Keratinocyte (primary cell): ENCODE results near the gene NUCKS1. TPM values are rescaled to one million over a fixed set of nuclear protein-coding genes. Genes with fewer than 3 reads are reported as not detected.

Experiments
- DNase-seq: peaks from one replicate; pipeline ENCODE4 v3.0.0-alpha.2; 2011; ENCODE audit warnings: low read depth, missing footprints, low spot score
- FAIRE-seq: peaks from 2 replicates; lab custom pipeline; 2011; peaks lifted over from hg19 to GRCh38; lab: Jason Lieb, UNC
- H2AFZ ChIP-seq: 2 replicates; pipeline ENCODE4 v1.6.0; 2012; ENCODE audit warnings: low read length, control low read depth, inconsistent platforms; ENCODE audit not compliant: control insufficient read depth
- H3K27ac ChIP-seq: 2 replicates; pipeline ENCODE4 v1.5.1; 2011; ENCODE audit warnings: low read length; ENCODE audit not compliant: control insufficient read depth, insufficient read depth
- H3K27me3 ChIP-seq: 3 replicates; pipeline ENCODE4 v1.6.0; 2011; ENCODE audit warnings: low read length; ENCODE audit not compliant: control insufficient read depth, insufficient read depth; ENCODE audit errors: extremely low read depth
- H3K36me3 ChIP-seq, 2 experiments: 2 replicates in 1 of 2; 3 replicates in 1 of 2; pipeline ENCODE4 v1.5.1; 2011; ENCODE audit warnings: low read length in 2 of 2, mild to moderate bottlenecking in 1 of 2; ENCODE audit not compliant: control insufficient read depth in 2 of 2, insufficient read depth in 2 of 2; ENCODE audit errors: extremely low read depth in 1 of 2
- H3K4me1 ChIP-seq: 3 replicates; pipeline ENCODE4 v1.5.1; 2011; ENCODE audit warnings: low read length; ENCODE audit not compliant: control insufficient read depth, insufficient read depth; ENCODE audit errors: extremely low read depth
- H3K4me2 ChIP-seq: 3 replicates; pipeline ENCODE4 v1.6.0; 2011; ENCODE audit warnings: low read depth, low read length; ENCODE audit not compliant: control insufficient read depth, insufficient read depth; ENCODE audit errors: extremely low read depth
- H3K4me3 ChIP-seq, 3 experiments: fragments of 200-600 bp in 1 of 3; sonication (generic) in 1 of 3; 2 replicates in 2 of 3; 3 replicates in 1 of 3; pipeline ENCODE4 v1.5.1; 2011 to 2016; ENCODE audit warnings: low read length in 3 of 3, mild to moderate bottlenecking in 3 of 3, control low read depth in 2 of 3, inconsistent platforms in 1 of 3, low read depth in 1 of 3, mixed read lengths in 1 of 3, mixed run types in 1 of 3, moderate library complexity in 1 of 3; ENCODE audit not compliant: control insufficient read depth in 2 of 3, insufficient read depth in 2 of 3; ENCODE audit errors: extremely low read depth in 1 of 3
- H3K79me2 ChIP-seq: 2 replicates; pipeline ENCODE4 v1.6.0; 2012; ENCODE audit warnings: low read length; ENCODE audit not compliant: control insufficient read depth, insufficient read depth
- H3K9ac ChIP-seq: 3 replicates; pipeline ENCODE4 v1.6.0; 2011; ENCODE audit warnings: low read length; ENCODE audit not compliant: control insufficient read depth, insufficient read depth; ENCODE audit errors: extremely low read depth
- H3K9me1 ChIP-seq: 3 replicates; pipeline ENCODE4 v1.6.0; 2011; ENCODE audit warnings: low read length; ENCODE audit not compliant: control insufficient read depth, insufficient read depth; ENCODE audit errors: extremely low read depth
- H3K9me3 ChIP-seq: 2 replicates; pipeline ENCODE4 v1.5.1; 2012; ENCODE audit warnings: low read depth, low read length; ENCODE audit not compliant: control insufficient read depth
- H4K20me1 ChIP-seq: 3 replicates; pipeline ENCODE4 v1.6.0; 2011; ENCODE audit warnings: low read length; ENCODE audit not compliant: control insufficient read depth, insufficient read depth; ENCODE audit errors: extremely low read depth
- EZH2 ChIP-seq: IDR thresholded peaks from one replicate; pipeline ENCODE4 v1.6.1; 2012; ENCODE audit warnings: inconsistent platforms, mild to moderate bottlenecking, low read length, moderate library complexity
- dilution Hi-C: fragments of 300-500 bp; cut with MboI; formaldehyde crosslinking; loops from one replicate; pipeline ENCODE4 v1.7.0; 2020; ENCODE audit warnings: low sequenced_read_pairs; ENCODE audit not compliant: extremely low pct_ligation_motif_present
- polyA plus RNA-seq, 5 experiments: library from polyadenylated mRNA; depleted of rRNA in 3 of 5; stranded (reverse) in 3 of 5; stranded (forward) in 1 of 5; unstranded in 1 of 5; fragments of >200 nt; gene quantifications; 1 replicate in 1 of 5; 2 replicates in 3 of 5; 3 replicates in 1 of 5; pipeline versions ENCODE4 v1.2.1 to v1.2.3, GENCODE V29; 2011 to 2012; ENCODE audit warnings: missing spikeins in 2 of 5, low read depth in 1 of 5, low replicate concordance in 1 of 5
- TF ChIP-seq, protein P1 (sequence below), 3 experiments: IDR thresholded peaks in 1 of 3; conservative IDR thresholded peaks in 1 of 3; optimal IDR thresholded peaks in 1 of 3; 2 replicates in 2 of 3; 3 replicates in 1 of 3; pipeline versions ENCODE3 to v1.5.1; 2011; ENCODE audit warnings: low read length in 3 of 3, mild to moderate bottlenecking in 3 of 3, moderate library complexity in 2 of 3, control low read depth in 1 of 3, inconsistent platforms in 1 of 3; ENCODE audit not compliant: insufficient read depth in 2 of 3; ENCODE audit errors: extremely low read depth in 1 of 3

Gene NUCKS1
- polyA plus RNA-seq, 1 donor (not counting 4 experiments of a cell fraction or from before 2014, with no cell fraction given) = 71.6 TPM

DNA sequence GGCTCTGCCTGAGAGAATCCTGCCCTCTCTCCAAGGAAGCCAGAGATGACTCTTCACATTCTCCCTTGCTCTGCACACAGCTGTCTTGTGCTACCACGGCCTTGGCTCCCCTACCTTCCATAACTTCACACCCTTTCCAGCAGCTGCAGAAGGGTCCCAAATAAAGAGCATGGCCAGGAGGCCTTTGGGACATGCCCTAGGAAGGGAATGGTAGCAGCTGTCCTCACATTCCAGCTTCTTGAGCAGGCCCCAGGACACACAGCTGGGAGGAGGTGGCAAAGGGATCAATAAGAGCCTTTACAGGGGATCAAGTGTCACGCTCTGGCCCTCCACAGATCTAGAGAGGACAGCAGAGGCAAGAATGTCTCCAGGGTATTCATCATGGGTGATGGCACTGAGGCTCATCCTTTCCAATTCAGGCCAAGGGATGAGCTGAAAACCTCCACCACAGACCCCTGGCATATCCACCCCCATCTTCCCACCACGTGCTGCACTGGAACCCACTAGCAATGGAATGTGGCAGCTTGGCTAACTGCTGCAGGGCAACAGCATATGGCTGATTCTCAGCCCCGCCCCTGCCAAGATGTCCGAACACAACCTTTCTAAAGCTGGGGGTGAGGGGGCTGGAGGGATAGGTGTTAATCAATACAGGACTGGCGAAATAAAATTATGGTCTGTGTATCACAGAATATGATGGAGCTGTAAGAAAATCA lies 43.1 kb upstream of the NUCKS1 start:
- no peak for TF ChIP-seq EZH2
- TF ChIP-seq, protein P1, sequence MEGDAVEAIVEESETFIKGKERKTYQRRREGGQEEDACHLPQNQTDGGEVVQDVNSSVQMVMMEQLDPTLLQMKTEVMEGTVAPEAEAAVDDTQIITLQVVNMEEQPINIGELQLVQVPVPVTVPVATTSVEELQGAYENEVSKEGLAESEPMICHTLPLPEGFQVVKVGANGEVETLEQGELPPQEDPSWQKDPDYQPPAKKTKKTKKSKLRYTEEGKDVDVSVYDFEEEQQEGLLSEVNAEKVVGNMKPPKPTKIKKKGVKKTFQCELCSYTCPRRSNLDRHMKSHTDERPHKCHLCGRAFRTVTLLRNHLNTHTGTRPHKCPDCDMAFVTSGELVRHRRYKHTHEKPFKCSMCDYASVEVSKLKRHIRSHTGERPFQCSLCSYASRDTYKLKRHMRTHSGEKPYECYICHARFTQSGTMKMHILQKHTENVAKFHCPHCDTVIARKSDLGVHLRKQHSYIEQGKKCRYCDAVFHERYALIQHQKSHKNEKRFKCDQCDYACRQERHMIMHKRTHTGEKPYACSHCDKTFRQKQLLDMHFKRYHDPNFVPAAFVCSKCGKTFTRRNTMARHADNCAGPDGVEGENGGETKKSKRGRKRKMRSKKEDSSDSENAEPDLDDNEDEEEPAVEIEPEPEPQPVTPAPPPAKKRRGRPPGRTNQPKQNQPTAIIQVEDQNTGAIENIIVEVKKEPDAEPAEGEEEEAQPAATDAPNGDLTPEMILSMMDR (optimal IDR thresholded peaks at IDR 0.05 in 1 of 3, IDR thresholded peaks at IDR 0.05 in 1 of 3, conservative IDR thresholded peaks at IDR 0.05 in 1 of 3; ENCODE audit: extremely low read depth in 1 of 3, insufficient read depth in 2 of 3, low read length in 3 of 3) = no peak
- no peak for DNase-seq
- no peak overlapping the region for H3K4me2 ChIP-seq
- FAIRE-seq = no peak
- H3K9ac ChIP-seq = no peak overlapping the region
- no peaks in the 10 kb centered on the region for H3K9me1 ChIP-seq
- H3K9me3 ChIP-seq = no peaks in the 10 kb centered on the region
- H2AFZ ChIP-seq = no peak overlapping the region
- H3K27ac ChIP-seq = no peak overlapping the region
- no peaks in the 10 kb centered on the region for H3K4me1 ChIP-seq
- dilution Hi-C loops = no loop called here
- no peak overlapping the region for H3K4me3 ChIP-seq
- H3K79me2 ChIP-seq = no peaks in the 10 kb centered on the region
- H3K27me3 ChIP-seq = no peaks in the 10 kb centered on the region
- peaks cover 7 to 9% of the 10 kb centered on the region in 2 experiments for H3K36me3 ChIP-seq
- H4K20me1 ChIP-seq = no peaks in the 10 kb centered on the region

DNA sequence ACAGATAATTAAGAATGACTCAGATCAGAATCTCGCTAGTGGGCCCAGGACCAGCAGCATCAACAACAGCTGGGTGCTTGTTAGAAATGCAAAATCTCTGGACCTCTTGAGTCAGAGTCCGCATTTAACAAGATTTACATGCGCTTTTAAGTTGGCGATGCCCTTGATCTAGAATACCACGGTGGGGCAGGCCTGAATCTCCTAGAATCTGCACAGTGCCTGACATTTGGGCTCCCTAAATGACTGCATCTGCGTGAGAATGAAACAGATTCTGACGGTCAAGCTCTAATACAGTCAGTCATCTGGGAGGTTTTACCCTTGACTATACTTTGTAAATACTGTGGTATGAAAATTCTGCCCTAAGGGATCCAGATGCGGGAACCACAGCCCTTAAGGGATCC lies 42.5 kb upstream of the NUCKS1 start:
- H3K4me2 ChIP-seq = no peak overlapping the region
- peaks cover 7 to 9% of the 10 kb centered on the region in 2 experiments for H3K36me3 ChIP-seq
- H4K20me1 ChIP-seq = no peaks in the 10 kb centered on the region
- no peak for TF ChIP-seq EZH2
- TF ChIP-seq, protein P1 (optimal IDR thresholded peaks at IDR 0.05 in 1 of 3, IDR thresholded peaks at IDR 0.05 in 1 of 3, conservative IDR thresholded peaks at IDR 0.05 in 1 of 3; ENCODE audit: extremely low read depth in 1 of 3, insufficient read depth in 2 of 3, low read length in 3 of 3) = no peak
- no peaks in the 10 kb centered on the region for H3K79me2 ChIP-seq
- H3K27ac ChIP-seq = no peak overlapping the region
- no peak overlapping the region for H3K4me3 ChIP-seq
- H3K27me3 ChIP-seq = no peaks in the 10 kb centered on the region
- H3K9ac ChIP-seq = no peak overlapping the region
- dilution Hi-C loops = no loop called here
- FAIRE-seq (no peak), DNase-seq (no peak)
- H3K9me1 ChIP-seq = no peaks in the 10 kb centered on the region
- H2AFZ ChIP-seq = no peak overlapping the region
- no peaks in the 10 kb centered on the region for H3K9me3 ChIP-seq
- H3K4me1 ChIP-seq = no peaks in the 10 kb centered on the region
